UCSD-AML1 (cell line): ENCODE measurements around the gene CFAP74.

Experiments used
- DNase-seq: peaks from one replicate; lab custom pipeline; 2025; ENCODE audit not compliant: unreplicated experiment; lab: John Stamatoyannopoulos, UW

The CFAP74 gene

GRCh38 chr1:1972976-1973715, 30.4 kb downstream of the CFAP74 start:
- DNase-seq = no peak

- no peak for DNase-seq
Measured at GRCh38 chr1:1971688-1972087, 31.9 kb downstream of the CFAP74 start.

GRCh38 chr1:1971017-1971416, 32.6 kb downstream of the CFAP74 start:
- no peak for DNase-seq

GRCh38 chr1:1969953-1970716, 33.5 kb downstream of the CFAP74 start:
- no peak for DNase-seq

GRCh38 chr1:1969505-1969900, 34.1 kb downstream of the CFAP74 start:
- DNase-seq = no peak

GRCh38 chr1:1968767-1969504, 34.6 kb downstream of the CFAP74 start:
- DNase-seq = no peak

- DNase-seq = no peak
Measured at GRCh38 chr1:1967879-1968278, 35.7 kb downstream of the CFAP74 start.

- DNase-seq = peak; percentile 26
Measured at GRCh38 chr1:1967151-1967550, 36.4 kb downstream of the CFAP74 start.

- no peak for DNase-seq
Measured at GRCh38 chr1:1966071-1966740, 37.4 kb downstream of the CFAP74 start.

GRCh38 chr1:1965546-1965945, 38.0 kb downstream of the CFAP74 start:
- no peak for DNase-seq

GRCh38 chr1:1964811-1965210, 38.8 kb downstream of the CFAP74 start:
- DNase-seq = no peak

- DNase-seq = no peak
Measured at GRCh38 chr1:1963570-1963969, 40.0 kb downstream of the CFAP74 start.

GRCh38 chr1:1962752-1963151, 40.8 kb downstream of the CFAP74 start:
- DNase-seq = no peak

- no peak for DNase-seq
Measured at GRCh38 chr1:1960480-1961196, 42.9 kb downstream of the CFAP74 start.

GRCh38 chr1:1959840-1960479, 43.6 kb downstream of the CFAP74 start:
- DNase-seq = peak; percentile 83

GRCh38 chr1:1959459-1959839, 44.1 kb downstream of the CFAP74 start:
- no peak for DNase-seq

GRCh38 chr1:1958071-1958541, 45.5 kb downstream of the CFAP74 start:
- no peak for DNase-seq

- DNase-seq = no peak
Measured at GRCh38 chr1:1957533-1957961, 46.0 kb downstream of the CFAP74 start.

- no peak for DNase-seq
Measured at GRCh38 chr1:1956586-1957532, 46.7 kb downstream of the CFAP74 start.
